HepG2 (cell line): ENCODE data around the gene CHRNA3. TPM values are rescaled to one million over a fixed set of nuclear protein-coding genes. Genes with fewer than 3 reads are reported as not detected.
"Not testable (repeated sequence)": the region's sequence is repeated elsewhere in the genome, so short reads cannot be mapped to it uniquely, and the experiment has no call there.

ENCODE experiments used
- ATAC-seq: fragments of 200-7000 bp; cut with Tn5 transposase; 3 replicates; pipeline ENCODE4 v1.9.1; 2020; ENCODE audit warnings: mild to moderate bottlenecking, moderate library complexity
- BruUV-seq: library from RNA; stranded (reverse); fragments of 400-500 nt; replicated peaks from 2 replicates; lab custom pipeline; 2021; lab: Mats Ljungman, UMichigan
- CTCF ChIA-PET: fragments of 300-600 bp; formaldehyde crosslinking; extraction: SDS; loops from one replicate; lab custom pipeline; 2021; ENCODE audit warnings: low total read pairs, inconsistent platforms, low intra/inter-chr PET ratio; lab: Yijun Ruan, JAX
- POLR2A ChIA-PET: fragments of 350-600 bp; sonication (Branson Sonifier 250); formaldehyde crosslinking; loops from one replicate; lab custom pipeline; 2020; ENCODE audit warnings: antibody characterized with exemption, inconsistent platforms; lab: Yijun Ruan, JAX
- DNase-seq: peaks from one replicate; pipeline ENCODE4 v3.0.0-alpha.2; 2015; ENCODE audit warnings: low spot score
- FAIRE-seq: peaks from 3 replicates; lab custom pipeline; 2011; peaks lifted over from hg19 to GRCh38; lab: Jason Lieb, UNC
- H2AFZ ChIP-seq: one replicate; pipeline ENCODE4 v1.6.1; 2011; ENCODE audit warnings: low read length, inconsistent platforms
- H3K27ac ChIP-seq: fragments of 300-600 bp; 3 replicates; pipeline ENCODE4 v1.8.0; 2011; ENCODE audit warnings: mixed run types, mild to moderate bottlenecking, mixed read lengths, low read length, inconsistent platforms; ENCODE audit not compliant: insufficient read depth; ENCODE audit errors: extremely low read length
- H3K27me3 ChIP-seq, 2 experiments: fragments of 200-600 bp in 1 of 2; 2 replicates in 1 of 2; 3 replicates in 1 of 2; pipeline versions ENCODE4 v1.6.0 to v1.8.0; 2011; ENCODE audit warnings: low read length in 2 of 2, mild to moderate bottlenecking in 2 of 2, moderate library complexity in 2 of 2, inconsistent platforms in 1 of 2; ENCODE audit not compliant: insufficient read depth in 2 of 2, control insufficient read depth in 1 of 2
- H3K36me3 ChIP-seq, 2 experiments: fragments of 200-600 bp in 1 of 2; replicated peaks in 1 of 2; 2 replicates in 1 of 2; 3 replicates in 1 of 2; pipeline versions ENCODE4 v1.5.1 to v1.8.0; 2011; ENCODE audit warnings: low read length in 2 of 2, inconsistent platforms in 1 of 2; ENCODE audit not compliant: insufficient read depth in 2 of 2, control insufficient read depth in 1 of 2
- H3K4me1 ChIP-seq: 2 replicates; pipeline ENCODE4 v1.5.1; 2012; ENCODE audit warnings: low read length, inconsistent platforms; ENCODE audit not compliant: insufficient read depth
- H3K4me2 ChIP-seq: 2 replicates; pipeline ENCODE4 v1.6.0; 2011; ENCODE audit warnings: low read depth, low read length, inconsistent platforms
- H3K4me3 ChIP-seq, 3 experiments: fragments of 200-600 bp in 1 of 3; sonication (generic), shearing (Covaris generic) in 1 of 3; replicated peaks in 1 of 3; 2 replicates each; pipeline ENCODE4 v1.5.1; 2011 to 2016; ENCODE audit warnings: low read length in 3 of 3, inconsistent platforms in 2 of 3, low read depth in 2 of 3, mild to moderate bottlenecking in 2 of 3, control low read depth in 1 of 3, mixed read lengths in 1 of 3; ENCODE audit not compliant: insufficient read depth in 1 of 3
- H3K79me2 ChIP-seq: one replicate; pipeline ENCODE4 v1.6.1; 2011; ENCODE audit warnings: low read length, inconsistent platforms; ENCODE audit not compliant: insufficient read depth
- H3K9ac ChIP-seq: 2 replicates; pipeline ENCODE4 v1.6.0; 2011; ENCODE audit warnings: mild to moderate bottlenecking, low read depth, low read length, inconsistent platforms; ENCODE audit not compliant: insufficient read depth
- H3K9me3 ChIP-seq: 2 replicates; pipeline ENCODE4 v1.5.1; 2012; ENCODE audit warnings: mild to moderate bottlenecking, low read length
- H4K20me1 ChIP-seq: 2 replicates; pipeline ENCODE4 v1.6.0; 2011; ENCODE audit warnings: inconsistent platforms, mild to moderate bottlenecking, low read length, moderate library complexity; ENCODE audit not compliant: insufficient read depth
- FOXA1 ChIP-seq, 2 experiments: fragments of 450-650 bp in 1 of 2; sonication (generic) in 1 of 2; formaldehyde crosslinking in 1 of 2; IDR thresholded peaks; 2 replicates each; pipeline versions ENCODE4 v1.4.0 to v1.6.1; 2016 to 2020; ENCODE audit warnings: missing genetic modification reagents in 1 of 2
- FOXP1 ChIP-seq, 2 experiments: fragments of 450-650 bp in 1 of 2; IDR thresholded peaks; 2 replicates each; pipeline ENCODE4 v1.6.1; 2017 to 2018; ENCODE audit warnings: antibody characterized with exemption in 1 of 2
- REST ChIP-seq, 2 experiments: IDR thresholded peaks; 2 replicates each; pipeline ENCODE4 v1.6.1; 2011 to 2012; ENCODE audit warnings: low read length in 2 of 2, borderline replicate concordance in 1 of 2, low read depth in 1 of 2, mild to moderate bottlenecking in 1 of 2, moderate library complexity in 1 of 2
- ZNF225 ChIP-seq: sonication (generic); formaldehyde crosslinking; IDR thresholded peaks from 2 replicates; pipeline ENCODE4 v1.4.0; 2020; ENCODE audit warnings: mild to moderate bottlenecking, missing genetic modification reagents
- ZNF510 ChIP-seq: sonication (generic); formaldehyde crosslinking; IDR thresholded peaks from 2 replicates; pipeline ENCODE4 v1.4.0; 2020; ENCODE audit warnings: low read depth, mild to moderate bottlenecking, missing genetic modification reagents
- ZNF792 ChIP-seq: IDR thresholded peaks from 2 replicates; pipeline ENCODE4 v1.6.1; 2016
- WGBS: methylation state at CpG from one replicate; pipeline ENCODE4 v1.1.6; 2017; ENCODE audit warnings: low lambda C conversion rate; 5-methylcytosine and 5-hydroxymethylcytosine counted together
- in situ Hi-C: cut with HindIII; loops from 2 replicates; pipeline ENCODE4 v1.10.0; 2017; ENCODE audit warnings: low pct_unique_long_range_greater_than_20kb; ENCODE audit not compliant: extremely low pct_ligation_motif_present
- intact Hi-C: fragments of 100-400 bp; cut with micrococcal nuclease; formaldehyde crosslinking; loops from one replicate; pipeline ENCODE4 v1.10.0; 2022; ENCODE audit not compliant: unreplicated experiment
- polyA plus RNA-seq, 8 experiments: library from polyadenylated mRNA; depleted of rRNA in 3 of 8; stranded (reverse) in 7 of 8; unstranded in 1 of 8; fragments of >200 nt; fragmentation: Illumina TruSeq in 4 of 8; extraction: Trizol in 4 of 8; gene quantifications; 2 replicates each; pipeline versions ENCODE4 v1.2.1 to v1.2.3, GENCODE V29; 2011 to 2016; ENCODE audit warnings: low read depth in 4 of 8, missing spikeins in 1 of 8, mixed read lengths in 1 of 8; ENCODE audit not compliant: insufficient read depth in 1 of 8
- total RNA-seq, 5 experiments: library from RNA; depleted of rRNA; stranded (reverse); fragments of >200 nt; fragmentation: Illumina TruSeq; extraction: Trizol; gene quantifications; 2 replicates each; pipeline ENCODE4 v1.2.3, GENCODE V29; 2016; ENCODE audit warnings: low read depth in 1 of 5

The CHRNA3 gene
- total and polyA plus RNA-seq, 2 of the 13 experiments (the other 11 are each of a cell fraction or from before 2014, with no cell fraction given): not detected

GRCh38 chr15:78561490-78561889 is 59.3 kb downstream of the CHRNA3 start (continued):
- TF ChIP-seq REST (IDR thresholded peaks at IDR 0.05; ENCODE audit: borderline replicate concordance in 1 of 2, low read depth in 1 of 2, low read length in 2 of 2): no peak
- TF ChIP-seq FOXA1 (IDR thresholded peaks at IDR 0.05): no peak
- TF ChIP-seq FOXA1 (CRISPR knock-in tag; IDR thresholded peaks at IDR 0.05): no peak
- TF ChIP-seq ZNF225 (CRISPR knock-in tag): no peak
- no peak for TF ChIP-seq ZNF510 (CRISPR knock-in tag)
- no peak for TF ChIP-seq ZNF792 (CRISPR knock-in tag)
- no peak for TF ChIP-seq FOXP1 (IDR thresholded peaks at IDR 0.05)
- TF ChIP-seq FOXP1 (CRISPR knock-in tag; IDR thresholded peaks at IDR 0.05): no peak

GRCh38 chr15:78560201-78560600 is 60.6 kb downstream of the CHRNA3 start:
- DNase-seq, CTCF ChIA-PET, in situ Hi-C loops, H3K9ac ChIP-seq, FAIRE-seq, H3K27me3 ChIP-seq, BruUV-seq, H3K4me1 ChIP-seq, H3K36me3 ChIP-seq, H3K4me2 ChIP-seq, H3K27ac ChIP-seq, H3K9me3 ChIP-seq, H3K79me2 ChIP-seq, H4K20me1 ChIP-seq, ATAC-seq, H2AFZ ChIP-seq, H3K4me3 ChIP-seq: not testable (repeated sequence)
- 82% methylated on average over 10 of the region's 10 CpGs for WGBS
- POLR2A ChIA-PET: interaction anchor here (1.5 kb wide), 1 partner anchor 20 kb away, joined by 3 read pairs; the partner anchor contains the start of gene PSMA4
- intact Hi-C loops: loop anchor here (10.0 kb wide), 2 partner anchors 55 to 255 kb away; partner anchors contain the start of gene HYKK
